OCI-LY7 (cell line): ENCODE measurements around the gene TMPO. TPM values are rescaled to one million over a fixed set of nuclear protein-coding genes. Genes with fewer than 3 reads are reported as not detected.
"Not testable (repeated sequence)": the region's sequence is repeated elsewhere in the genome, so short reads cannot be mapped to it uniquely, and the experiment has no call there.

Experiments used
- BruUV-seq: library from RNA; stranded (reverse); fragments of 400-500 nt; replicated peaks from 2 replicates; lab custom pipeline; 2021; lab: Mats Ljungman, UMichigan
- CTCF ChIA-PET: fragments of 300-600 bp; sonication (Branson Sonifier 250); formaldehyde crosslinking; loops from one replicate; lab custom pipeline; 2022; ENCODE audit warnings: antibody characterized with exemption; ENCODE audit not compliant: unreplicated experiment; lab: Charles Lee
- POLR2A ChIA-PET: fragments of 300-600 bp; sonication (Branson Sonifier 250); formaldehyde crosslinking; loops from one replicate; lab custom pipeline; 2022; ENCODE audit warnings: antibody characterized with exemption; lab: Charles Lee
- DNase-seq: peaks from one replicate; pipeline ENCODE4 v3.0.0-alpha.2; 2015; ENCODE audit warnings: low spot score
- H2AFZ ChIP-seq: fragments of 200-600 bp; sonication (generic), shearing (Covaris generic); 2 replicates; pipeline ENCODE4 v1.6.1; 2014; ENCODE audit warnings: mild to moderate bottlenecking, antibody characterized with exemption, low read length, moderate library complexity
- H3K27ac ChIP-seq: fragments of 200-600 bp; sonication (generic); 2 replicates; pipeline ENCODE4 v1.5.1; 2014; ENCODE audit warnings: mixed run types, low read depth, mild to moderate bottlenecking, moderate library complexity, low read length, inconsistent platforms; ENCODE audit not compliant: poor library complexity, severe bottlenecking
- H3K36me3 ChIP-seq: fragments of 200-600 bp; sonication (generic); 2 replicates; pipeline ENCODE4 v1.6.1; 2014; ENCODE audit warnings: mild to moderate bottlenecking, antibody characterized with exemption, low read length, moderate library complexity, mixed read lengths; ENCODE audit not compliant: insufficient read depth
- H3K4me1 ChIP-seq: fragments of 200-600 bp; sonication (generic); 2 replicates; pipeline ENCODE4 v1.5.1; 2014; ENCODE audit warnings: mild to moderate bottlenecking, low read length; ENCODE audit not compliant: insufficient read depth, poor library complexity, severe bottlenecking
- H3K4me2 ChIP-seq: fragments of 200-600 bp; sonication (generic); 2 replicates; pipeline ENCODE4 v1.6.1; 2014; ENCODE audit warnings: mild to moderate bottlenecking, low read length
- H3K4me3 ChIP-seq: fragments of 200-600 bp; sonication (generic); 2 replicates; pipeline ENCODE4 v1.5.1; 2014; ENCODE audit warnings: mild to moderate bottlenecking, low read depth, low read length; ENCODE audit not compliant: poor library complexity, severe bottlenecking
- H3K79me2 ChIP-seq: fragments of 200-600 bp; sonication (generic); 2 replicates; pipeline ENCODE4 v1.6.1; 2016; ENCODE audit warnings: low read depth, mild to moderate bottlenecking, low read length, moderate library complexity, mixed read lengths; ENCODE audit not compliant: insufficient read depth
- H3K9me2 ChIP-seq: fragments of 200-600 bp; sonication (generic); 2 replicates; pipeline ENCODE4 v1.6.1; 2016; ENCODE audit warnings: mild to moderate bottlenecking, low read length, mixed read lengths; ENCODE audit not compliant: insufficient read depth
- H3K9me3 ChIP-seq: fragments of 200-600 bp; sonication (generic); 2 replicates; pipeline ENCODE4 v1.6.1; 2014; ENCODE audit warnings: mild to moderate bottlenecking, mixed run types, low read length, mixed read lengths
- H4K20me1 ChIP-seq: fragments of 200-600 bp; sonication (generic); 2 replicates; pipeline ENCODE4 v1.6.1; 2014; ENCODE audit warnings: mild to moderate bottlenecking, antibody characterized with exemption, low read length, moderate library complexity, mixed read lengths; ENCODE audit not compliant: insufficient read depth
- EZH2phosphoT487 ChIP-seq: fragments of 200-600 bp; sonication (generic); IDR thresholded peaks from 2 replicates; pipeline ENCODE4 v1.6.1; 2018; ENCODE audit warnings: low read depth, borderline replicate concordance, mild to moderate bottlenecking, mixed run types, antibody characterized with exemption, low read length, moderate library complexity, mixed read lengths
- intact Hi-C: fragments of 100-400 bp; cut with micrococcal nuclease; formaldehyde crosslinking; loops from one replicate; pipeline ENCODE4 v1.10.0; 2022; ENCODE audit not compliant: unreplicated experiment
- total RNA-seq, 2 experiments: library from RNA; depleted of rRNA in 1 of 2; stranded (reverse); fragments of >200 nt in 1 of 2; shearing (Covaris generic) in 1 of 2; gene quantifications; 2 replicates each; pipeline ENCODE4 v1.2.3, GENCODE V29; 2014 to 2022
- TF ChIP-seq, protein P1 (sequence below): fragments of 200-600 bp; sonication (generic); conservative IDR thresholded peaks from 2 replicates; pipeline ENCODE4 v1.5.1; 2014; ENCODE audit warnings: mild to moderate bottlenecking, antibody characterized with exemption, low read length, moderate library complexity, mixed read lengths

Gene TMPO
- total RNA-seq, 2 experiments from 2014 or later = 389 to 402 TPM

GRCh38 chr12:98492580-98493140, 22.7 kb upstream of the TMPO start:
- Histone ChIP-seq H2AFZ (no peak overlapping the region), H3K36me3 (no peaks in the 10 kb centered on the region), H3K9me2 (no peaks in the 10 kb centered on the region), H3K9me3 (no peaks in the 10 kb centered on the region), H3K79me2 (no peaks in the 10 kb centered on the region), H3K4me2 (no peak overlapping the region), H4K20me1 (no peaks in the 10 kb centered on the region), H3K27ac (no peak overlapping the region), H3K4me3 (no peak overlapping the region), H3K4me1 (peaks cover 21% of the 10 kb centered on the region)
- TF ChIP-seq EZH2phosphoT487 = no peak
- TF ChIP-seq, protein P1, sequence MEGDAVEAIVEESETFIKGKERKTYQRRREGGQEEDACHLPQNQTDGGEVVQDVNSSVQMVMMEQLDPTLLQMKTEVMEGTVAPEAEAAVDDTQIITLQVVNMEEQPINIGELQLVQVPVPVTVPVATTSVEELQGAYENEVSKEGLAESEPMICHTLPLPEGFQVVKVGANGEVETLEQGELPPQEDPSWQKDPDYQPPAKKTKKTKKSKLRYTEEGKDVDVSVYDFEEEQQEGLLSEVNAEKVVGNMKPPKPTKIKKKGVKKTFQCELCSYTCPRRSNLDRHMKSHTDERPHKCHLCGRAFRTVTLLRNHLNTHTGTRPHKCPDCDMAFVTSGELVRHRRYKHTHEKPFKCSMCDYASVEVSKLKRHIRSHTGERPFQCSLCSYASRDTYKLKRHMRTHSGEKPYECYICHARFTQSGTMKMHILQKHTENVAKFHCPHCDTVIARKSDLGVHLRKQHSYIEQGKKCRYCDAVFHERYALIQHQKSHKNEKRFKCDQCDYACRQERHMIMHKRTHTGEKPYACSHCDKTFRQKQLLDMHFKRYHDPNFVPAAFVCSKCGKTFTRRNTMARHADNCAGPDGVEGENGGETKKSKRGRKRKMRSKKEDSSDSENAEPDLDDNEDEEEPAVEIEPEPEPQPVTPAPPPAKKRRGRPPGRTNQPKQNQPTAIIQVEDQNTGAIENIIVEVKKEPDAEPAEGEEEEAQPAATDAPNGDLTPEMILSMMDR = no peak
- intact Hi-C loops = loop anchor here (5.0 kb wide), 1 partner anchor 40 kb away; no protein-coding TSS in a partner anchor
- no TSS peak for BruUV-seq
- ChIA-PET CTCF (no interaction called here), POLR2A (interaction anchor here (0.6 to 5.2 kb wide), 7 partner anchors 8 to 127 kb away, joined by 3 to 64 read pairs (median 4); partner anchors contain the start of gene TMPO)
- DNase-seq = no peak

DNA sequence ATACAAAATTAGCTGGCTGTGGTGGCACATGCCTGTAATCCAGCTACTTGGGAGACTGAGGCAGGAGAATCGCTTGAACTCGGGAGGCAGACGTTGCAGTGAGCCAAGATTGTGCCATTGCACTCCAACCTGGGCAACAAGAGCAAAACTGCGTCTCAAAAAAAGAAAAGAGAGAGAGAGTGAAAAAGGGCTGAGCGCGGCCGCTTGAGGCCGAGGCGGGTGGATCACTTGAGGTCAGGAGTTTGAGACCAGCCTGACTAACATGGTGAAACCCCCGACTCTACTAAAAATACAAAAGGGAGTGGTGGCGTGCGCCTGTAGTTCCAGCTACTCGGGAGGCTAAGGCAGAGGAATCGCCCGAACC, 14.1 kb upstream of the TMPO start:
- POLR2A ChIA-PET = interaction anchor here (0.9 to 2.1 kb wide), 2 partner anchors 9 to 37 kb away, joined by 3 to 19 read pairs; no protein-coding TSS in a partner anchor
- H3K9me2 ChIP-seq, H2AFZ ChIP-seq, CTCF ChIA-PET, H3K36me3 ChIP-seq, H3K4me3 ChIP-seq, H3K27ac ChIP-seq, DNase-seq, H4K20me1 ChIP-seq, H3K79me2 ChIP-seq, BruUV-seq, H3K9me3 ChIP-seq, H3K4me2 ChIP-seq: not testable (repeated sequence)
- peaks cover 25% of the 10 kb centered on the region for H3K4me1 ChIP-seq
- intact Hi-C loops = loop anchor here (5.0 kb wide), 1 partner anchor 239 kb away; no protein-coding TSS in a partner anchor

DNA sequence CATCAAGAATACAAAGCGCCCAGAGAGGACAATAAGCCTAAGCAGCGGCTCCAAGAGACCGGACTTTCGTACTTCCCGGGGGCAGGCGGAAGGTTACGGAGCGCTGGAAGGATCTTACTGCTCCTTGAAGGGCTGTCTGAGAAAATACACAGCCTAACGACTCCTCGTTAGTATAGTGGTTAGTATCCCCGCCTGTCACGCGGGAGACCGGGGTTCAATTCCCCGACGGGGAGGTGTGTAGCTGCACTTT, 12.1 kb upstream of the TMPO start:
- H3K27ac ChIP-seq = peak overlapping the region; percentile 95
- intact Hi-C loops = loop anchor here (1.0 to 5.0 kb wide), 3 partner anchors 12 to 241 kb away; partner anchors contain the start of gene IKBIP
- peak overlapping the region; percentile 79 for H3K4me2 ChIP-seq
- DNase-seq = peak; percentile 88
- no peaks in the 10 kb centered on the region for H4K20me1 ChIP-seq
- no peaks in the 10 kb centered on the region for H3K9me2 ChIP-seq
- ChIA-PET POLR2A (interaction anchor here (4.8 kb wide), 1 partner anchor 12 kb away, joined by 42 read pairs; the partner anchor contains the start of gene TMPO), CTCF (interaction anchor here (1.5 kb wide), 1 partner anchor 12 kb away, joined by 5 read pairs; no protein-coding TSS in a partner anchor)
- H3K9me3 ChIP-seq = peaks cover 4% of the 10 kb centered on the region; the same call in 1 of the 2 replicates
- TSS peak; percentile 80 for BruUV-seq
- no peaks in the 10 kb centered on the region for H3K36me3 ChIP-seq
- no peak for TF ChIP-seq EZH2phosphoT487
- TF ChIP-seq, protein P1 = no peak
- peak overlapping the region; percentile 93 for H2AFZ ChIP-seq
- peak overlapping the region; percentile 69 for H3K4me3 ChIP-seq
- no peaks in the 10 kb centered on the region for H3K79me2 ChIP-seq
- peaks cover 17% of the 10 kb centered on the region for H3K4me1 ChIP-seq
